Testis (tissue), 5 donors: ENCODE measurements around the gene LECT2. TPM values are rescaled to one million over a fixed set of nuclear protein-coding genes. Genes with fewer than 3 reads are reported as not detected.

ENCODE experiments used
- DNase-seq: peaks from one replicate; pipeline ENCODE4 v3.0.0-alpha.2; 2019
- H3K27ac ChIP-seq, 2 donors: fragments of 200-600 bp; sonication (generic); one replicate each; pipeline ENCODE4 v1.5.1; 2019
- H3K27me3 ChIP-seq: fragments of 200-600 bp; sonication (generic); one replicate; pipeline ENCODE4 v1.5.1; 2019
- H3K36me3 ChIP-seq: fragments of 200-600 bp; sonication (generic); one replicate; pipeline ENCODE4 v1.5.1; 2017; ENCODE audit warnings: low read depth; ENCODE audit errors: missing control alignments
- H3K4me1 ChIP-seq: fragments of 200-600 bp; sonication (generic); one replicate; pipeline ENCODE4 v1.5.1; 2019
- H3K4me3 ChIP-seq, 2 donors: fragments of 200-600 bp; sonication (generic); one replicate each; pipeline ENCODE4 v1.5.1; 2017 to 2019
- H3K9me3 ChIP-seq: fragments of 200-600 bp; sonication (generic); one replicate; pipeline ENCODE4 v1.5.1; 2017
- POLR2A ChIP-seq: fragments of 450-650 bp; IDR thresholded peaks from one replicate; pipeline ENCODE4 v1.6.1; 2017; ENCODE audit warnings: antibody characterized with exemption, mild to moderate bottlenecking, moderate library complexity
- WGBS, 2 donors: methylation state at CpG; one replicate each; pipeline ENCODE4 v1.1.5; 2018; 5-methylcytosine and 5-hydroxymethylcytosine counted together
- intact Hi-C: fragments of 100-400 bp; cut with DNase I; formaldehyde crosslinking; loops from one replicate; pipeline ENCODE4 v1.15.1; 2023; ENCODE audit warnings: low total_unique reads
- long read RNA-seq, 2 donors: transcript quantifications; one replicate each; lab custom pipeline, GENCODE V29; 2026
- polyA plus RNA-seq: library from polyadenylated mRNA; stranded (reverse); fragments of 350-450 nt; fragmentation: Illumina TruSeq; extraction: RNeasy Lipid Tissue Mini Kit (QIAGEN cat#74804); gene quantifications from one replicate; pipeline ENCODE4 v1.2.3, GENCODE V29; 2014; ENCODE audit warnings: low read depth, low replicate concordance; ENCODE audit not compliant: insufficient read depth
- total RNA-seq, 2 donors: library from RNA; depleted of rRNA; stranded (reverse); fragments of >200 nt; gene quantifications; one replicate each; pipeline ENCODE4 v1.2.3, GENCODE V29; 2016
- TF ChIP-seq, protein P1 (sequence below), 3 experiments: fragments of 450-650 bp in 2 of 3; fragments of 200-600 bp in 1 of 3; sonication (generic) in 1 of 3; IDR thresholded peaks; one replicate each; pipeline ENCODE4 v1.5.1; 2016 to 2019; ENCODE audit warnings: antibody characterized with exemption in 3 of 3, mild to moderate bottlenecking in 2 of 3, moderate library complexity in 1 of 3

LECT2 gene
- 1 to 10 TPM in 1 of 2 donors, under 1 TPM in 1; 0.87 to 6.6 TPM for total RNA-seq
- 14.5 TPM for polyA plus RNA-seq
- long read RNA-seq, donor 1 = 0 reads
- long read RNA-seq, donor 2 = 0 reads

DNA sequence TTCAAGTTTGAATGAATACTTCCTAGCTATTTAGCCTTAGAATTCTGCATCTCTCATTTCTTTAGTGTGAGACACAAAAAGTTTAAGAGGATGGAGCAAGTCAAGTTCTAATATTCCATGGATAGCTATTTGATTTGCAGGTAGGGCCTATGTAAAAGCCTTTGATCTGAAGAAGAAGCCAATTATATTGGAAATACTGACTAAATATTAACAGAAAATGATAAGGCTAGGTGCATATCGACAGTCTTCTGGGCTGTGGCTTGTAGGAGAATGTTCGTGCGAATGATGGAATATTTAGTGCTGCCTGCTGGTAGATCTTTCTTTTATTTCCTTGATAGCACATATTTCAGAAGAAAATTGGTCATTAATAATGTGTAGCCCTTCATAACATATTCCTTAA, at the start of gene LECT2:
LECT2 (minus strand) TSS at position 85 of the 400 bp plus-strand sequence. CDS start 150 bp downstream, outside the sequence.
- TF ChIP-seq, protein P1, sequence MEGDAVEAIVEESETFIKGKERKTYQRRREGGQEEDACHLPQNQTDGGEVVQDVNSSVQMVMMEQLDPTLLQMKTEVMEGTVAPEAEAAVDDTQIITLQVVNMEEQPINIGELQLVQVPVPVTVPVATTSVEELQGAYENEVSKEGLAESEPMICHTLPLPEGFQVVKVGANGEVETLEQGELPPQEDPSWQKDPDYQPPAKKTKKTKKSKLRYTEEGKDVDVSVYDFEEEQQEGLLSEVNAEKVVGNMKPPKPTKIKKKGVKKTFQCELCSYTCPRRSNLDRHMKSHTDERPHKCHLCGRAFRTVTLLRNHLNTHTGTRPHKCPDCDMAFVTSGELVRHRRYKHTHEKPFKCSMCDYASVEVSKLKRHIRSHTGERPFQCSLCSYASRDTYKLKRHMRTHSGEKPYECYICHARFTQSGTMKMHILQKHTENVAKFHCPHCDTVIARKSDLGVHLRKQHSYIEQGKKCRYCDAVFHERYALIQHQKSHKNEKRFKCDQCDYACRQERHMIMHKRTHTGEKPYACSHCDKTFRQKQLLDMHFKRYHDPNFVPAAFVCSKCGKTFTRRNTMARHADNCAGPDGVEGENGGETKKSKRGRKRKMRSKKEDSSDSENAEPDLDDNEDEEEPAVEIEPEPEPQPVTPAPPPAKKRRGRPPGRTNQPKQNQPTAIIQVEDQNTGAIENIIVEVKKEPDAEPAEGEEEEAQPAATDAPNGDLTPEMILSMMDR (IDR thresholded peaks at IDR 0.05) = no peak
- TF ChIP-seq POLR2A = no peak
- Histone ChIP-seq H3K4me1 (no peaks in the 10 kb centered on the region), H3K27me3 (no peaks in the 10 kb centered on the region), H3K36me3 (no peaks in the 10 kb centered on the region), H3K27ac (no peak within 1 kb of the TSS), H3K9me3 (no peaks in the 10 kb centered on the region), H3K4me3 (no peak within 1 kb of the TSS)
- 86 to 91% methylated on average over 3 of the region's 3 CpGs for WGBS, 2 donors
- intact Hi-C loops = loop anchor here (10.0 kb wide), 1 partner anchor 100 kb away; no protein-coding TSS in a partner anchor
- no peak for DNase-seq

DNA sequence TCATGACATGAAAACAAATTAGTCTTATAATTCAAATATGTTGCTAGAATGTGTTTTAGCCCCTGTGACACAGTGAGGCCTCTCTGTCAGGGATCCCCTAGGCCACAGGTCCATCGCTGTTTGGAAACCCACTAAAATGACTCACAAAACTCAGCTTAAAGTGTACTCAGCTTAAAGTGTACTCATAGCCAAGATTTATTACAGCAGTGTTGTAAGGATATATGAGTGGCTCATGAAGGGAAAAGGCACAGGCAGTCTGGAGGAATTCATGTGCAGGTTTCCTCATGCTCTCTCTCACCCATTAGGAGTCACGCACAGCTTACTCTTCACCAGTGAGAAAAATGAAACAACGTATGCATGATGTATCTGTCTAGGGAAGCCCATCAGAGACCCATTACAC, 49.7 kb upstream of the LECT2 start:
- intact Hi-C loops = no loop called here
- no peak for TF ChIP-seq POLR2A
- TF ChIP-seq, protein P1 (IDR thresholded peaks at IDR 0.05) = no peak
- H3K9me3 ChIP-seq = no peaks in the 10 kb centered on the region
- no peak for DNase-seq
- WGBS, 2 donors = 91% methylated on average over 3 of the region's 3 CpGs
- no peaks in the 10 kb centered on the region for H3K27me3 ChIP-seq
- no peak overlapping the region for H3K4me3 ChIP-seq
- H3K27ac ChIP-seq = no peak overlapping the region
- H3K36me3 ChIP-seq = no peaks in the 10 kb centered on the region
- no peaks in the 10 kb centered on the region for H3K4me1 ChIP-seq

DNA sequence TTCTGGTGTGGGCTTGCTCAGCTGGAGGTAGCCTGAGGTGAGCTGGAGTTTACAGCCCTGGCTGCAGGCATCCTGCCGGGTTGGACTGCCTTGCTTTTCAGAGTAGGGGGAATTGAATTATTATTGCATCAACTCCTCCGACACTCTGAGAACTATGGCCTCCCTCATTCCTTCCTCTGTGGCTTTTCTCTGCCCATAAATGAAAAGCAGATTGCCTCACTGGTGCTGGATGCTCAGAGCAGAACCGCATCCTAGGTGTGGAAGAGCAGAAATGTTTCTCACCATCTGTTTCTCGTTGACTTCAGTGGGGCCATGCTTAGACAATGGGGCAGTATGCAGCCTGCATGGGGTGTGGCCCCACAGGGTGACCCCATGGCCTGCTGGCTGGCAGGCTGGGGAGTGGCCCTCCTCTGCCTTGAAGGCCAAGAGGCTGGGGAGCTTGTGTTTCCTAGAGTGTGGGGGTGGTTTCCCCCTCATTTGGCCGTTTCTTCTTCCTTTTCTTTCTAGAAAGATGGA, 46.7 kb upstream of the LECT2 start:
- Histone ChIP-seq H3K4me1 (no peaks in the 10 kb centered on the region), H3K4me3 (no peak overlapping the region), H3K27ac (no peak overlapping the region), H3K9me3 (no peaks in the 10 kb centered on the region), H3K27me3 (no peaks in the 10 kb centered on the region), H3K36me3 (no peaks in the 10 kb centered on the region)
- DNase-seq = no peak
- TF ChIP-seq POLR2A = no peak
- TF ChIP-seq, protein P1 (IDR thresholded peaks at IDR 0.05) = no peak
- WGBS, 2 donors = 54 to 60% methylated on average over 4 to 5 of the region's 5 CpGs
- intact Hi-C loops = no loop called here

DNA sequence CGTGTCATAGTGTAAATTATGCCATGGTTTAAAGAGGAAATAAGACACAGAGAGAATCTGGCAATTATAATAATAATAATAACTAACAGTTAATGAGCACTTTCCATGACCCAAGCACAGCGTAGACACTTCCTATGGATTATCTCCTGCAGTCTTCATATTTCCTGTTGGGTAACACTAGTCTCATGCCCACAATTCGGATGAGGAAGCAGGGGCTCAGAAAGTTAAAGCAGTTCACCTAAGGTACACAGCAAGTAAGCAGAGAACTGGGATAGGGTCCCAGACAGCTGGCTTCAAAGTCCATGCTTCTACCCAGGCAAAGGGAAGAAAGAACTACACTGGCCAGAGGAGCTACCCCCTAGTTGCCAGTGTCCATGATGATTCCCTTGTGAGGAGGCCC, 46.1 kb upstream of the LECT2 start:
- Histone ChIP-seq H3K36me3 (no peaks in the 10 kb centered on the region), H3K27me3 (no peaks in the 10 kb centered on the region), H3K9me3 (no peaks in the 10 kb centered on the region), H3K4me3 (no peak overlapping the region), H3K27ac (no peak overlapping the region), H3K4me1 (no peaks in the 10 kb centered on the region)
- no peak for TF ChIP-seq POLR2A
- TF ChIP-seq, protein P1 (IDR thresholded peaks at IDR 0.05) = no peak
- 84 to 93% methylated on average over 3 of the region's 3 CpGs for WGBS, 2 donors
- intact Hi-C loops = no loop called here
- no peak for DNase-seq

DNA sequence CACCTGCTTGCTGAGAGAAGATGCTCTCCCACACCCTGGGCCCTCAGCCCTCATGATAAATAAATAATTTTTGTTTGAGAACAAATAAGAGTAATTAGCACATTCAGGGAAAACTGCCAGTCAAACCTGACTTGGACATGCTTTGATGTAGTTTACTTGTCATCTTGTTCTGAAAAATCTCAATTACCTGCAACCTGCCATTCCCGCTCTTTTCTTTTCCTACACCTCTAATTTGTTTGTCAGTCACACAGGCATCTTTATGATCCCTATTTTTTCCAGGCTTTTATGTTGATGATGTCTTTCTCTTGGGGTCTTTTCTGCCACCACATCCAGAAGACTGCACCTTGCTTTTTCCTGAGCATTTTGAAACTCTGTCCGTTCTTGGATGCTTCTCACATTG, 45.4 kb upstream of the LECT2 start:
- Histone ChIP-seq H3K36me3 (no peaks in the 10 kb centered on the region), H3K9me3 (no peaks in the 10 kb centered on the region), H3K4me3 (no peak overlapping the region), H3K27me3 (no peaks in the 10 kb centered on the region), H3K27ac (no peak overlapping the region), H3K4me1 (no peaks in the 10 kb centered on the region)
- TF ChIP-seq, protein P1 (IDR thresholded peaks at IDR 0.05) = no peak
- intact Hi-C loops = no loop called here
- no peak for DNase-seq
- WGBS, 2 donors = 92 to 93% methylated on average over 2 of the region's 2 CpGs
